GM12878 (cell line): ENCODE measurements around the gene IGSF1. TPM values are rescaled to one million over a fixed set of nuclear protein-coding genes. Genes with fewer than 3 reads are reported as not detected.

Experiments
- ATAC-seq: fragments of 200-7000 bp; cut with Tn5 transposase; 3 replicates; pipeline ENCODE4 v1.9.1; 2020; ENCODE audit warnings: mild to moderate bottlenecking, moderate library complexity
- BruUV-seq: library from RNA; stranded (reverse); fragments of 400-500 nt; replicated peaks from 2 replicates; lab custom pipeline; 2021; lab: Mats Ljungman, UMichigan
- CTCF ChIA-PET: fragments of 300-600 bp; sonication (Branson Sonifier 250); formaldehyde crosslinking; extraction: SDS; loops from one replicate; lab custom pipeline; 2021; ENCODE audit warnings: inconsistent platforms; lab: Yijun Ruan, JAX
- POLR2A ChIA-PET: fragments of 350-600 bp; formaldehyde crosslinking; extraction: SDS; loops from one replicate; lab custom pipeline; 2021; ENCODE audit warnings: inconsistent platforms; lab: Charles Lee
- RAD21 ChIA-PET: fragments of 300-600 bp; sonication (Branson Sonifier 250); formaldehyde crosslinking; loops from one replicate; lab custom pipeline; 2023; ENCODE audit warnings: antibody characterized with exemption; ENCODE audit not compliant: unreplicated experiment; lab: Charles Lee
- SMC1A ChIA-PET: fragments of 300-600 bp; sonication (Branson Sonifier 250); formaldehyde crosslinking; loops from one replicate; lab custom pipeline; 2023; ENCODE audit not compliant: unreplicated experiment, uncharacterized antibody; lab: Charles Lee
- DNase-seq: peaks from one replicate; pipeline ENCODE4 v3.0.0-alpha.2; 2011; ENCODE audit warnings: low read depth, low spot score
- FAIRE-seq: peaks from 3 replicates; lab custom pipeline; 2011; peaks lifted over from hg19 to GRCh38; lab: Jason Lieb, UNC
- H2AFZ ChIP-seq: 2 replicates; pipeline ENCODE4 v1.6.0; 2011; ENCODE audit warnings: low read depth, low read length, control low read depth; ENCODE audit not compliant: control insufficient read depth
- H3K27ac ChIP-seq: 2 replicates; pipeline ENCODE4 v1.5.1; 2011; ENCODE audit warnings: control low read depth; ENCODE audit not compliant: control insufficient read depth, insufficient read depth
- H3K27me3 ChIP-seq, 2 experiments: replicated peaks in 1 of 2; 2 replicates each; pipeline versions ENCODE4 v1.6.0 to v1.6.1; 2011; ENCODE audit warnings: low read length in 1 of 2; ENCODE audit not compliant: control insufficient read depth in 2 of 2, insufficient read depth in 2 of 2
- H3K36me3 ChIP-seq, 2 experiments: 2 replicates each; pipeline ENCODE4 v1.5.1; 2011; ENCODE audit warnings: low read length in 1 of 2; ENCODE audit not compliant: control insufficient read depth in 2 of 2, insufficient read depth in 2 of 2
- H3K4me1 ChIP-seq: 2 replicates; pipeline ENCODE4 v1.6.1; 2011; ENCODE audit warnings: mild to moderate bottlenecking, low read length, moderate library complexity, mixed read lengths; ENCODE audit not compliant: control insufficient read depth, insufficient read depth
- H3K4me2 ChIP-seq: 2 replicates; pipeline ENCODE4 v1.6.0; 2011; ENCODE audit warnings: control low read depth; ENCODE audit not compliant: control insufficient read depth, insufficient read depth
- H3K4me3 ChIP-seq: fragments of 200-600 bp; sonication (generic); 2 replicates; pipeline ENCODE4 v1.5.1; 2016
- H3K79me2 ChIP-seq: 2 replicates; pipeline ENCODE4 v1.6.0; 2011; ENCODE audit warnings: low read length; ENCODE audit not compliant: control insufficient read depth, insufficient read depth
- H3K9ac ChIP-seq: 2 replicates; pipeline ENCODE4 v1.8.0; 2011; ENCODE audit warnings: low read length, control low read depth, mixed read lengths; ENCODE audit not compliant: control insufficient read depth, insufficient read depth
- H3K9me3 ChIP-seq: replicated peaks from 3 replicates; pipeline ENCODE4 v1.5.1; 2011; ENCODE audit warnings: mild to moderate bottlenecking, low read length; ENCODE audit not compliant: control insufficient read depth, insufficient read depth
- H4K20me1 ChIP-seq: 2 replicates; pipeline ENCODE4 v1.6.0; 2011; ENCODE audit not compliant: control insufficient read depth, insufficient read depth
- MEF2B ChIP-seq: fragments of 450-650 bp; IDR thresholded peaks from 2 replicates; pipeline ENCODE4 v1.6.1; 2018; ENCODE audit warnings: mild to moderate bottlenecking, moderate library complexity; ENCODE audit not compliant: partially characterized antibody, poor library complexity, severe bottlenecking
- POLR2AphosphoS2 ChIP-seq: IDR thresholded peaks from 2 replicates; pipeline ENCODE4 v1.6.1; 2011; ENCODE audit warnings: low read depth, mild to moderate bottlenecking, low read length, improper control_type of control experiment, moderate library complexity
- SUPT20H ChIP-seq: IDR thresholded peaks from 2 replicates; pipeline ENCODE4 v1.6.1; 2011; ENCODE audit warnings: low read depth, mild to moderate bottlenecking, low read length, moderate library complexity, borderline replicate concordance; ENCODE audit not compliant: control insufficient read depth
- whole genome bisulfite sequencing: methylation state at CpG from one replicate; pipeline ENCODE4 v1.1.6; 2016; ENCODE audit warnings: low lambda C conversion rate; ENCODE audit not compliant: insufficient replicate concordance, insufficient coverage; ENCODE audit errors: missing lambda C conversion rate; 5-methylcytosine and 5-hydroxymethylcytosine counted together
- in situ Hi-C: fragments of 300-500 bp; cut with MboI; formaldehyde crosslinking; loops from 9 replicates; pipeline ENCODE4 v1.14.3; 2018; ENCODE audit warnings: mixed read lengths
- intact Hi-C: fragments of 100-400 bp; cut with micrococcal nuclease; formaldehyde crosslinking; loops from one replicate; pipeline ENCODE4 v1.14.2; 2022; ENCODE audit not compliant: unreplicated experiment
- polyA plus RNA-seq, 11 experiments: library from polyadenylated mRNA; depleted of rRNA in 4 of 11; unstranded in 6 of 11; stranded (reverse) in 5 of 11; fragments of >200 nt; fragmentation: Nextera tagmentation in 4 of 11; fragmentation: Illumina TruSeq in 1 of 11; extraction: Ambion mirVana in 4 of 11; extraction: Trizol in 1 of 11; gene quantifications; 1 replicate in 1 of 11; 2 replicates in 10 of 11; pipeline versions ENCODE4 v1.2.1 to v1.2.3, GENCODE V29; 2011 to 2016; ENCODE audit warnings: inconsistent platforms in 2 of 11, missing spikeins in 2 of 11, low read depth in 1 of 11
- total RNA-seq, 4 experiments: library from RNA; depleted of rRNA in 3 of 4; stranded (reverse); fragments of >200 nt in 3 of 4; fragmentation: Illumina TruSeq in 1 of 4; extraction: Trizol in 1 of 4; gene quantifications; 2 replicates each; pipeline versions ENCODE4 v1.2.1 to v1.2.3, GENCODE V29; 2013 to 2021
- TF ChIP-seq, protein P1 (sequence below): IDR thresholded peaks from 2 replicates; pipeline ENCODE4 v1.6.1; 2012; ENCODE audit warnings: low read depth, low read length, improper control_type of control experiment

The IGSF1 gene
- total and polyA plus RNA-seq, 10 of the 15 experiments (the other 5 are each of a cell fraction or from before 2014, with no cell fraction given) = 0.04 to 0.08 TPM; not detected in 8

DNA sequence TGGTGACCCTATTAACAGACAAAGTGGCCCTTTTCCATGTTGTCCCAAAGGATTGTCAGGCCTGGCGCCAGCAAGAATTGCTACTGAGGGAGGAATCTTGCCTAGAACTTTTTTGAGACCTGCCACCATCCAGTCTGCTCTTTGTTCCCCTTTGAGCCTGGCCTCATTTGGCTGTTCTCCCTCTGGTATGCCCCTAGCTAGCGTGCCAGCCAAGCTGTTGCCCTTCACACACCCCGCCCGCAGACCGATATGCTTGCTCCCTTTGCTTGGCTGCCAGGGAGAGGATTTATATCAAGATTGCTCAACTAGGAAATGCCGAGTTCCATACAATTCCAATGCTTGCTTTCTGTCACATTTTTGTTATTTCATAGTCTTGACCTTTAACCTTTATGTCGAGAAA, 24.4 kb downstream of the IGSF1 start (continued):
- no peak for TF ChIP-seq POLR2AphosphoS2
- TF ChIP-seq, protein P1, sequence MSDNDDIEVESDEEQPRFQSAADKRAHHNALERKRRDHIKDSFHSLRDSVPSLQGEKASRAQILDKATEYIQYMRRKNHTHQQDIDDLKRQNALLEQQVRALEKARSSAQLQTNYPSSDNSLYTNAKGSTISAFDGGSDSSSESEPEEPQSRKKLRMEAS = no peak
- TF ChIP-seq SUPT20H = no peak

DNA sequence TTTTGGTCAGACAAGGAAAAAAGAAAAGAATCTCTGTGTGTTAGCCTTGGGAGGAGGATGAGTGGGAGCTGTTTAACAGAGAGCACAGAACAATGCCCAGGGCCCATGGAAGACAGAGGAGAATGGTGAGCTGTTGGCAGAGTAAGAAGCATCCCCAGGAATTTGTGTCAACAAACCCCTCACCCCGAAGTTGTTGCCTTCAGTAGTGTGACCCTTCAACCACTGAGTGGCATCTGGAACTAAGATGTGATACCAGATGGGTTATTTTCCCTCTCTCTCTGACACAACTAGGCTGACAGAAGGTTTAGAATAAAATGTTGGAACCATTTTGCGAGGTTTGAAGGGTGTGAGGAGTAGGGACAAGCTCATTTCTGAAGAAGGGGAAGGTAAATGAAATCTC, 25.1 kb downstream of the IGSF1 start:
- POLR2A ChIA-PET = no interaction called here
- intact Hi-C loops = no loop called here

More for the DNA sequence above, 25.1 kb downstream of the IGSF1 start:
- SMC1A ChIA-PET = no interaction called here
- no peak for TF ChIP-seq MEF2B
- Histone ChIP-seq H2AFZ (no peak overlapping the region), H3K9me3 (no peaks in the 10 kb centered on the region), H3K9ac (no peak overlapping the region), H4K20me1 (no peaks in the 10 kb centered on the region), H3K4me1 (no peaks in the 10 kb centered on the region), H3K27ac (no peak overlapping the region), H3K4me3 (no peak overlapping the region), H3K79me2 (no peaks in the 10 kb centered on the region), H3K27me3 (no peaks in the 10 kb centered on the region; a peak in 2 of 4 replicates), H3K36me3 (no peaks in the 10 kb centered on the region), H3K4me2 (no peak overlapping the region)
- RAD21 ChIA-PET = interaction anchor here (0.5 kb wide), 1 partner anchor 192 kb away, joined by 3 read pairs; no protein-coding TSS in a partner anchor
- BruUV-seq = no TSS peak
- ATAC-seq = no peak
- DNase-seq = no peak
- in situ Hi-C loops = no loop called here
- FAIRE-seq = no peak
- WGBS = 0% methylated on average over 2 of the region's 2 CpGs
- CTCF ChIA-PET = interaction anchor here (0.9 kb wide), 1 partner anchor 28 kb away, joined by 3 read pairs; no protein-coding TSS in a partner anchor
